IPS DF 6.9 (cell line): ENCODE data around the gene MTERF1.
"Not testable (repeated sequence)": the region's sequence is repeated elsewhere in the genome, so short reads cannot be mapped to it uniquely, and the experiment has no call there.

Experiments
- DNase-seq: peaks from one replicate; pipeline ENCODE4 v3.0.0-alpha.2; 2013; ENCODE audit warnings: low read depth, low spot score
- H3K27ac ChIP-seq: one replicate; pipeline ENCODE4 v1.5.1; 2013; ENCODE audit warnings: low read length, control low read depth
- H3K27me3 ChIP-seq: 2 replicates; pipeline ENCODE4 v1.6.1; 2013; ENCODE audit warnings: mild to moderate bottlenecking, low read length; ENCODE audit not compliant: control insufficient read depth, insufficient read depth
- H3K36me3 ChIP-seq: 2 replicates; pipeline ENCODE4 v1.6.1; 2013; ENCODE audit warnings: low read length; ENCODE audit not compliant: control insufficient read depth, insufficient read depth
- H3K4me1 ChIP-seq: 2 replicates; pipeline ENCODE4 v1.6.1; 2013; ENCODE audit warnings: low read length; ENCODE audit not compliant: control insufficient read depth, insufficient read depth
- H3K4me3 ChIP-seq: 2 replicates; pipeline ENCODE4 v1.5.1; 2013; ENCODE audit warnings: mild to moderate bottlenecking, low read length
- H3K9me3 ChIP-seq: 2 replicates; pipeline ENCODE4 v1.6.1; 2013; ENCODE audit warnings: low read length, inconsistent platforms; ENCODE audit not compliant: control insufficient read depth, insufficient read depth
- WGBS: extraction: QIAGEN DNeasy Blood & Tissue Kit; methylation state at CpG from one replicate; pipeline ENCODE4 v1.1.7; 2013; ENCODE audit warnings: mixed read lengths, missing lambda C conversion rate; ENCODE audit not compliant: insufficient read length, insufficient coverage; 5-methylcytosine and 5-hydroxymethylcytosine counted together

The MTERF1 gene

GRCh38 chr7:91910171-91910570, 29.7 kb upstream of the MTERF1 start:
- no peak for DNase-seq
- Histone ChIP-seq H3K27ac (no peak overlapping the region), H3K27me3 (no peaks in the 10 kb centered on the region), H3K4me1 (no peaks in the 10 kb centered on the region), H3K36me3 (no peaks in the 10 kb centered on the region), H3K9me3 (no peaks in the 10 kb centered on the region), H3K4me3 (no peak overlapping the region)
- WGBS = no CpG with 5 or more reads among the region's 1 CpG

GRCh38 chr7:91899563-91899962, 19.1 kb upstream of the MTERF1 start:
- no peaks in the 10 kb centered on the region for H3K4me1 ChIP-seq
- no peaks in the 10 kb centered on the region for H3K27me3 ChIP-seq
- no peak overlapping the region for H3K4me3 ChIP-seq
- H3K9me3 ChIP-seq = no peaks in the 10 kb centered on the region
- no CpG with 5 or more reads among the region's 1 CpG for WGBS
- no peak for DNase-seq
- H3K27ac ChIP-seq = no peak overlapping the region
- H3K36me3 ChIP-seq = no peaks in the 10 kb centered on the region

- DNase-seq = no peak
- H3K9me3 ChIP-seq = no peaks in the 10 kb centered on the region
- no peaks in the 10 kb centered on the region for H3K27me3 ChIP-seq
- H3K27ac ChIP-seq = no peak overlapping the region
- H3K4me1 ChIP-seq = no peaks in the 10 kb centered on the region
- H3K4me3 ChIP-seq = no peak overlapping the region
- WGBS = 100% methylated on average over 1 of the region's 10 CpGs
- no peaks in the 10 kb centered on the region for H3K36me3 ChIP-seq
Observed at GRCh38 chr7:91898240-91898992, 17.9 kb upstream of the MTERF1 start.

GRCh38 chr7:91894781-91895480, 14.4 kb upstream of the MTERF1 start:
- Histone ChIP-seq H3K9me3 (no peaks in the 10 kb centered on the region), H3K36me3 (no peaks in the 10 kb centered on the region), H3K4me1 (no peaks in the 10 kb centered on the region), H3K4me3 (no peak overlapping the region), H3K27ac (no peak overlapping the region), H3K27me3 (no peaks in the 10 kb centered on the region)
- WGBS = no CpG with 5 or more reads among the region's 1 CpG
- no peak for DNase-seq

- not testable (repeated sequence) for H3K9me3 ChIP-seq, H3K36me3 ChIP-seq, H3K27ac ChIP-seq, H3K4me3 ChIP-seq, DNase-seq, H3K27me3 ChIP-seq, H3K4me1 ChIP-seq
- no CpG with 5 or more reads among the region's 5 CpGs for WGBS
Observed at GRCh38 chr7:91893699-91894098, 13.2 kb upstream of the MTERF1 start.

- DNase-seq = no peak
- H3K27ac ChIP-seq = no peak overlapping the region
Observed at GRCh38 chr7:91892821-91893340, 12.4 kb upstream of the MTERF1 start.

GRCh38 chr7:91892099-91892705, 11.7 kb upstream of the MTERF1 start:
- H3K4me3 ChIP-seq = no peak overlapping the region
- no peaks in the 10 kb centered on the region for H3K4me1 ChIP-seq
- H3K27ac ChIP-seq = no peak overlapping the region
- H3K9me3 ChIP-seq = no peaks in the 10 kb centered on the region
- no peak for DNase-seq
- no peaks in the 10 kb centered on the region for H3K36me3 ChIP-seq
- no CpG with 5 or more reads among the region's 3 CpGs for WGBS
- H3K27me3 ChIP-seq = no peaks in the 10 kb centered on the region

More at GRCh38 chr7:91892821-91893340, 12.4 kb upstream of the MTERF1 start:
- Histone ChIP-seq H3K9me3 (no peaks in the 10 kb centered on the region), H3K36me3 (no peaks in the 10 kb centered on the region), H3K27me3 (no peaks in the 10 kb centered on the region), H3K4me1 (no peaks in the 10 kb centered on the region), H3K4me3 (no peak overlapping the region)
- WGBS = no CpG with 5 or more reads among the region's 2 CpGs

GRCh38 chr7:91888271-91889175, 8.0 kb upstream of the MTERF1 start:
- H3K27me3 ChIP-seq, H3K9me3 ChIP-seq, DNase-seq, H3K27ac ChIP-seq, H3K4me3 ChIP-seq, H3K4me1 ChIP-seq, H3K36me3 ChIP-seq: not testable (repeated sequence)
- WGBS = no CpG with 5 or more reads among the region's 60 CpGs

- H3K4me3 ChIP-seq, H3K27ac ChIP-seq, H3K9me3 ChIP-seq, H3K27me3 ChIP-seq, H3K36me3 ChIP-seq, DNase-seq, H3K4me1 ChIP-seq: not testable (repeated sequence)
- no CpG with 5 or more reads among the region's 54 CpGs for WGBS
Observed at GRCh38 chr7:91887336-91888213, 7.1 kb upstream of the MTERF1 start.
